KMS-11 (cell line): ENCODE measurements around the gene LPP.

Experiments
- H2AFZ ChIP-seq: fragments of 200-600 bp; sonication (generic); 2 replicates; pipeline ENCODE4 v1.6.1; 2016; ENCODE audit warnings: antibody characterized with exemption, mixed run types, low read depth
- H3K27ac ChIP-seq: fragments of 200-600 bp; sonication (generic); 2 replicates; pipeline ENCODE4 v1.6.1; 2016; ENCODE audit warnings: mild to moderate bottlenecking, mixed run types
- H3K27me3 ChIP-seq: fragments of 200-600 bp; sonication (generic); 2 replicates; pipeline ENCODE4 v1.6.1; 2017; ENCODE audit warnings: mild to moderate bottlenecking, low read depth, mixed run types, moderate library complexity; ENCODE audit not compliant: insufficient read depth
- H3K36me3 ChIP-seq: fragments of 200-600 bp; sonication (generic); 2 replicates; pipeline ENCODE4 v1.6.1; 2017; ENCODE audit warnings: mild to moderate bottlenecking, mixed run types; ENCODE audit not compliant: insufficient read depth
- H3K4me1 ChIP-seq: fragments of 200-600 bp; sonication (generic); 2 replicates; pipeline ENCODE4 v1.6.1; 2016; ENCODE audit warnings: mild to moderate bottlenecking, low read depth, mixed run types; ENCODE audit not compliant: poor library complexity, severe bottlenecking
- H3K4me2 ChIP-seq: fragments of 200-600 bp; sonication (generic); 2 replicates; pipeline ENCODE4 v1.7.0; 2016; ENCODE audit warnings: mild to moderate bottlenecking, mixed run types
- H3K4me3 ChIP-seq: fragments of 200-600 bp; sonication (generic); IDR thresholded peaks from 2 replicates; pipeline ENCODE4 v1.6.1; 2017; ENCODE audit warnings: low read depth, low read length, mixed read lengths; ENCODE audit not compliant: insufficient read depth
- H3K79me2 ChIP-seq: fragments of 200-600 bp; sonication (generic); 2 replicates; pipeline ENCODE4 v1.6.1; 2016; ENCODE audit warnings: low read depth, mixed run types; ENCODE audit not compliant: insufficient read depth
- H3K9ac ChIP-seq: fragments of 200-600 bp; sonication (generic); 2 replicates; pipeline ENCODE4 v1.6.1; 2016; ENCODE audit warnings: mild to moderate bottlenecking, mixed run types
- H4K20me1 ChIP-seq: fragments of 200-600 bp; sonication (generic); 2 replicates; pipeline ENCODE4 v1.6.1; 2016; ENCODE audit warnings: mild to moderate bottlenecking, mixed run types; ENCODE audit not compliant: insufficient read depth
- TF ChIP-seq, protein P1 (sequence below): fragments of 200-600 bp; sonication (generic); conservative IDR thresholded peaks from 2 replicates; pipeline ENCODE4 v1.6.1; 2017; ENCODE audit warnings: low read depth, mild to moderate bottlenecking, antibody characterized with exemption, low read length, moderate library complexity, mixed read lengths

The LPP gene

DNA sequence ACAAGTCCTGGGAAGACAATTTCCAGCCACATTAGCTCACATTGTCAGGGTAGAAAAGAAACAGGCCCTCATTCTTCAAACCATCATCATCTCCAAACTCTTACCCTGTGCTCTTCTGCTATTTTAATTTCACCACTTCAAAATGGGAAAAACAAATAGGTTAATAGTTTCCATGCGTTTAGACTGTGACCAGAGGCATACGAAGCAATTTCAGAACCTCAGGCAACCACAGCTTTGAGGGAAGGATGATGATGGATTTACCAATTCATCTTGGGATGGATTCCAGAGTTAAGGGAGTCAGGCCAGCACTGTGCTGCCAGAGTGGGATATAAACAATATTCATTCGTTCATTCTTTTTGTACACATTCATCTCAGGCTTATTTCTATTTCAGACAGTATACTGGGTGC lies 710.0 kb downstream of the LPP start:
- no peaks in the 10 kb centered on the region for H3K27me3 ChIP-seq
- TF ChIP-seq, protein P1, sequence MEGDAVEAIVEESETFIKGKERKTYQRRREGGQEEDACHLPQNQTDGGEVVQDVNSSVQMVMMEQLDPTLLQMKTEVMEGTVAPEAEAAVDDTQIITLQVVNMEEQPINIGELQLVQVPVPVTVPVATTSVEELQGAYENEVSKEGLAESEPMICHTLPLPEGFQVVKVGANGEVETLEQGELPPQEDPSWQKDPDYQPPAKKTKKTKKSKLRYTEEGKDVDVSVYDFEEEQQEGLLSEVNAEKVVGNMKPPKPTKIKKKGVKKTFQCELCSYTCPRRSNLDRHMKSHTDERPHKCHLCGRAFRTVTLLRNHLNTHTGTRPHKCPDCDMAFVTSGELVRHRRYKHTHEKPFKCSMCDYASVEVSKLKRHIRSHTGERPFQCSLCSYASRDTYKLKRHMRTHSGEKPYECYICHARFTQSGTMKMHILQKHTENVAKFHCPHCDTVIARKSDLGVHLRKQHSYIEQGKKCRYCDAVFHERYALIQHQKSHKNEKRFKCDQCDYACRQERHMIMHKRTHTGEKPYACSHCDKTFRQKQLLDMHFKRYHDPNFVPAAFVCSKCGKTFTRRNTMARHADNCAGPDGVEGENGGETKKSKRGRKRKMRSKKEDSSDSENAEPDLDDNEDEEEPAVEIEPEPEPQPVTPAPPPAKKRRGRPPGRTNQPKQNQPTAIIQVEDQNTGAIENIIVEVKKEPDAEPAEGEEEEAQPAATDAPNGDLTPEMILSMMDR, result no peak
- H3K4me2 ChIP-seq, result no peak overlapping the region
- H2AFZ ChIP-seq, result no peak overlapping the region
- no peaks in the 10 kb centered on the region for H4K20me1 ChIP-seq
- H3K36me3 ChIP-seq, result no peaks in the 10 kb centered on the region
- no peaks in the 10 kb centered on the region for H3K79me2 ChIP-seq
- no peak overlapping the region for H3K4me3 ChIP-seq
- H3K27ac ChIP-seq, result no peak overlapping the region
- H3K9ac ChIP-seq, result no peak overlapping the region
- H3K4me1 ChIP-seq, result no peaks in the 10 kb centered on the region

DNA sequence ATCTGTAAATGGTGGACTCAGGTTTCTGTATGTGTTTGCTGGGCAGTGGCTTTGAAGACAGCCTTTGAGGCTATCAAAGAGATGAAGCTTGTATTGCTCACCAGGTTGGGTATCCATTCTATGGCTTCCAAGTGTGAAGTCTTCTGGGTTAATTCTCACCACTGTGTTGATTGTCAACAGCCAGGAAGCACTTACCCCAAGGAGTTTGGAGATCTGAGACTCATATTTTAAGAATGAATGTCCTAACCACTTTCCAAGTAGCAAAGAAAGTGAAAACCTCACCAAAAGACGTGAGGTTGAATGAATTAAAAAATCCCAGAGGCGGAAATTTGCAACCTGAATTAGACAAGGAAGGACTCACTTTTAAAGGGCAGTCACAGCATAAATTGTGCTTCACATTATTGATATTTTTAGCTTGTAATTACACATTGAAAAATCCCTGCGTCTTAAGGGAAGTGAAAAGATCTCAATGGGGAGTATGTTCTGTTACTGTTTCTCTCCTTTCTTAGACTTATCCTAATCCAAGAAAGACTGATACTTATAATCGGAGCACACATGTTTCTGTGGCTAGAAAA lies 713.8 kb downstream of the LPP start:
- Histone ChIP-seq H3K4me3 (no peak overlapping the region), H3K79me2 (no peaks in the 10 kb centered on the region), H3K27ac (no peak overlapping the region), H3K36me3 (no peaks in the 10 kb centered on the region), H2AFZ (no peak overlapping the region), H4K20me1 (no peaks in the 10 kb centered on the region), H3K4me2 (no peak overlapping the region), H3K27me3 (no peaks in the 10 kb centered on the region), H3K9ac (no peak overlapping the region), H3K4me1 (no peaks in the 10 kb centered on the region)
- TF ChIP-seq, protein P1, result no peak

DNA sequence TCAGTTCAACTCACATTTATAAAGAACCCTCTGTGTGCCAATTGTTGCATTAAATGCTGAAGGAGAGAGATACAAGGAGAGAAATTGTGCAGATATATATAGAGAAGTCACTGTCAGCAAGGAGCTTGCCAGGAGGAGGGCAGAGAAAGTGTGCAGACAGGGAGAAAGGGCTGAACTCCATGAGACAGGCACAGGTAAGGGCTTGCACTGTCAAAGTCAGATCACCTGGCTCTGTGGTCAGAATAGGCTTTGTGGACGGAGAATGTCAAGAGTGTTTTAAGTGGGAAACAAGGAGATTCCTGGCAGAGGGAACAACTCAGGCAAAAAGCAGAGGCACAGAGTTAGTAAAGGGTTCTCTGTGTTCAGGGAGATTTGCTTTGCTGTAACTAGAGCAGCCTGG lies 714.8 kb downstream of the LPP start:
- H3K27ac ChIP-seq, result no peak overlapping the region
- H4K20me1 ChIP-seq, result no peaks in the 10 kb centered on the region
- H3K36me3 ChIP-seq, result no peaks in the 10 kb centered on the region
- no peak overlapping the region for H3K4me3 ChIP-seq
- H2AFZ ChIP-seq, result no peak overlapping the region
- H3K4me2 ChIP-seq, result no peak overlapping the region
- no peaks in the 10 kb centered on the region for H3K4me1 ChIP-seq
- no peaks in the 10 kb centered on the region for H3K79me2 ChIP-seq
- H3K9ac ChIP-seq, result no peak overlapping the region
- TF ChIP-seq, protein P1, result no peak
- no peaks in the 10 kb centered on the region for H3K27me3 ChIP-seq

- Histone ChIP-seq H3K4me2 (no peak overlapping the region), H3K4me3 (no peak overlapping the region), H3K36me3 (no peaks in the 10 kb centered on the region), H2AFZ (no peak overlapping the region), H3K27ac (no peak overlapping the region), H3K27me3 (no peaks in the 10 kb centered on the region), H4K20me1 (no peaks in the 10 kb centered on the region), H3K9ac (no peak overlapping the region), H3K79me2 (no peaks in the 10 kb centered on the region), H3K4me1 (peaks cover 2% of the 10 kb centered on the region)
- TF ChIP-seq, protein P1, result no peak
Measured at GRCh38 chr3:188869628-188870027, 715.7 kb downstream of the LPP start.
